ENCODE measurements around the gene PPP2R2C. TPM values are rescaled to one million over a fixed set of nuclear protein-coding genes. Genes with fewer than 3 reads are reported as not detected.

PPP2R2C gene
- total RNA-seq, 1 experiment from 2014 or later: 32.9 TPM

DNA sequence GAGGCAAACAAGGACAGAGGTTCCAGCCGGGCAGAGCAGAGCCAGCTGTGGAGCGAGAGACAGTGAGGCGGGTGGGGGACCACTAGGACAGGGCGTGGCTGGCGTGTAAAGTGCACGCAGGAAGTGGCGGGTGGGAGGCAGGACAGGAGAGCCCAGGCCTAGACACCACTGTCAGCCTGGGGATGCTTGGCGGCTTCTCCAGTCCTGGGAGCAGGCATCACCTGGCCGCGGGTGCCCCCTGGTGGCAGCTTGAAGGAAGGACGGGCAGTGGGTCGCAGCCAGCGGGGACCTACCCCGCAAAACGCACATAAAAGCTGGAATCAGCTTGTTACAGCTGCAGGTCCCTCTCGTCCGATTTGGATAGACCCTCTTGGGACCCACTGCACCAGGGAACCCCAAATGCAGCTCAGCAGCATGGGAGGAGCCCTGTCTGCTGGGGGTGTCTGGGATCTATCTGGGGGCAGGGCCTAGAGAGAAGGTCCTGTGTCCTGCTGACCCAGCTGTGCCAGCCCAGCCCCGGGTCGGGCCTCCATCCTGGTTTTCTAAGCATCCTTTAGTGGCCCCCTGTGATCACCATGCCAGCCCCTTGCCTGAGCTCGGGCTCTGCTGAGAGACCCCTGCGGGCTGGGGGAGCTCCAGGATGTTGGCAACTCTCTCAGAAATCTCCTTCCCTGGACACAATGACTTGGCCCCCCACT, 145.0 kb downstream of the PPP2R2C start:
- ChIA-PET CTCF (interaction anchor here (0.6 to 12.2 kb wide), 10 partner anchors 16 to 330 kb away, joined by 3 to 201 read pairs (median 6); no protein-coding TSS in a partner anchor), POLR2A (no interaction called here), RAD21 (ENCODE audit: low non-redundant PET in 1 of 2, low total read pairs in 2 of 2, uncharacterized antibody in 2 of 2, unreplicated experiment in 2 of 2) (interaction anchor here (0.6 to 2.4 kb wide), 9 partner anchors 44 to 196 kb away, joined by 3 to 26 read pairs (median 6); partner anchors contain the start of gene WFS1 (in 1 of the 2))
- no peak overlapping the region for H3K9ac ChIP-seq (ENCODE audit: low read length)
- ATAC-seq (peak; percentile 84), DNase-seq (ENCODE audit: low read depth, low spot score) (peak; percentile 48)
- intact Hi-C loops (cut with micrococcal nuclease): loop anchor here (1.0 to 5.0 kb wide), 4 partner anchors 63 to 329 kb away; no protein-coding TSS in a partner anchor
- H3K4me1 ChIP-seq (ENCODE audit: control insufficient read depth in 1 of 2, insufficient read depth in 2 of 2, low read length in 2 of 2): peaks cover 8 to 16% of the 10 kb centered on the region in 2 experiments
- no peak overlapping the region for H3K4me3 ChIP-seq (replicated peaks in 1 of 2; ENCODE audit: low read depth in 1 of 2, low read length in 2 of 2)
- no peaks in the 10 kb centered on the region for H3K27me3 ChIP-seq (ENCODE audit: insufficient read depth, low read length)
- no peaks in the 10 kb centered on the region for H3K9me3 ChIP-seq (ENCODE audit: control insufficient read depth in 1 of 2, insufficient read depth in 1 of 2, low read depth in 1 of 2, low read length in 2 of 2)
- no TSS peak for BruUV-seq (replicated peaks)
- no peaks in the 10 kb centered on the region for H3K79me2 ChIP-seq (ENCODE audit: insufficient read depth, low read length)
- 0 out of 2 replicates have a peak overlapping the region, but pooled peaks have one; percentile 5 for H3K4me2 ChIP-seq (ENCODE audit: low read length)
- H3K36me3 ChIP-seq (ENCODE audit: control insufficient read depth in 1 of 2, insufficient read depth in 2 of 2, low read length in 2 of 2): no peaks in the 10 kb centered on the region
- TF ChIP-seq RAD21 (IDR thresholded peaks at IDR 0.05; ENCODE audit: low read depth) (peak; percentile 96), CEBPB (IDR thresholded peaks at IDR 0.05; ENCODE audit: low read depth) (no peak), YY1 (IDR thresholded peaks at IDR 0.05; ENCODE audit: extremely low read depth, insufficient replicate concordance, low read depth, low read length) (peak; percentile 51)
- TF ChIP-seq, protein P1, sequence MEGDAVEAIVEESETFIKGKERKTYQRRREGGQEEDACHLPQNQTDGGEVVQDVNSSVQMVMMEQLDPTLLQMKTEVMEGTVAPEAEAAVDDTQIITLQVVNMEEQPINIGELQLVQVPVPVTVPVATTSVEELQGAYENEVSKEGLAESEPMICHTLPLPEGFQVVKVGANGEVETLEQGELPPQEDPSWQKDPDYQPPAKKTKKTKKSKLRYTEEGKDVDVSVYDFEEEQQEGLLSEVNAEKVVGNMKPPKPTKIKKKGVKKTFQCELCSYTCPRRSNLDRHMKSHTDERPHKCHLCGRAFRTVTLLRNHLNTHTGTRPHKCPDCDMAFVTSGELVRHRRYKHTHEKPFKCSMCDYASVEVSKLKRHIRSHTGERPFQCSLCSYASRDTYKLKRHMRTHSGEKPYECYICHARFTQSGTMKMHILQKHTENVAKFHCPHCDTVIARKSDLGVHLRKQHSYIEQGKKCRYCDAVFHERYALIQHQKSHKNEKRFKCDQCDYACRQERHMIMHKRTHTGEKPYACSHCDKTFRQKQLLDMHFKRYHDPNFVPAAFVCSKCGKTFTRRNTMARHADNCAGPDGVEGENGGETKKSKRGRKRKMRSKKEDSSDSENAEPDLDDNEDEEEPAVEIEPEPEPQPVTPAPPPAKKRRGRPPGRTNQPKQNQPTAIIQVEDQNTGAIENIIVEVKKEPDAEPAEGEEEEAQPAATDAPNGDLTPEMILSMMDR (IDR thresholded peaks at IDR 0.05 in 2 of 3, conservative IDR thresholded peaks at IDR 0.05 in 1 of 3; ENCODE audit: borderline replicate concordance in 1 of 3, insufficient read depth in 1 of 3, low read depth in 2 of 3, low read length in 2 of 3): peak; percentile 87 to 90 (median 87)
- H4K20me1 ChIP-seq (ENCODE audit: insufficient read depth): no peaks in the 10 kb centered on the region
- no peaks in the 10 kb centered on the region for H3K9me2 ChIP-seq (ENCODE audit: insufficient read depth)
- H2AFZ ChIP-seq (ENCODE audit: low read depth, low read length, poor library complexity, severe bottlenecking): no peak overlapping the region
- H3K27ac ChIP-seq (ENCODE audit: low read depth, low read length): no peak overlapping the region

All from HCT116 (cell line).